A549 (cell line): ENCODE measurements around the gene RBM26. TPM values are rescaled to one million over a fixed set of nuclear protein-coding genes. Genes with fewer than 3 reads are reported as not detected.

Experiments used
- ATAC-seq, 2 experiments: fragments of 200-7000 bp in 1 of 2; fragments of >200 bp in 1 of 2; cut with Nextera tagmentation in 1 of 2; cut with Tn5 transposase in 1 of 2; 3 replicates each; pipeline versions ENCODE4 v1.8.0 to v1.9.1; 2018 to 2020; ENCODE audit warnings: mild to moderate bottlenecking in 1 of 2, moderate library complexity in 1 of 2
- CTCF ChIA-PET: fragments of 300-600 bp; sonication (Branson Sonifier 250); formaldehyde crosslinking; extraction: SDS; loops from one replicate; lab custom pipeline; 2021; ENCODE audit warnings: antibody characterized with exemption, inconsistent platforms; lab: Yijun Ruan, JAX
- POLR2A ChIA-PET: fragments of 350-600 bp; formaldehyde crosslinking; extraction: SDS; loops from one replicate; lab custom pipeline; 2021; ENCODE audit warnings: antibody characterized with exemption, inconsistent platforms; lab: Yijun Ruan, JAX
- DNase-seq, 2 experiments: peaks; one replicate each; pipeline versions ENCODE4 v3.0.0 to v3.0.0-alpha.2; 2011 to 2016; ENCODE audit warnings: low read depth in 1 of 2, low spot score in 1 of 2
- FAIRE-seq: peaks from 2 replicates; lab custom pipeline; 2011; peaks lifted over from hg19 to GRCh38; lab: Jason Lieb, UNC
- H3K27ac ChIP-seq, 2 experiments: fragments of >200 bp; sonication (Bioruptor Twin); formaldehyde crosslinking; 3 replicates each; pipeline ENCODE4 v1.5.1; 2016 to 2017
- H3K4me1 ChIP-seq: fragments of >200 bp; sonication (Bioruptor Twin); formaldehyde crosslinking; 3 replicates; pipeline ENCODE4 v1.6.1; 2016
- H3K4me2 ChIP-seq: fragments of >200 bp; sonication (Bioruptor Twin); formaldehyde crosslinking; 3 replicates; pipeline ENCODE4 v1.6.1; 2016
- H3K4me3 ChIP-seq: fragments of >200 bp; sonication (Bioruptor Twin); formaldehyde crosslinking; 3 replicates; pipeline ENCODE4 v1.5.1; 2016
- H3K9me3 ChIP-seq: fragments of >200 bp; sonication (Bioruptor Twin); formaldehyde crosslinking; 3 replicates; pipeline ENCODE4 v1.6.1; 2016
- ATOH8 ChIP-seq: fragments of 250-450 bp; sonication (Bioruptor Pico); IDR thresholded peaks from 2 replicates; pipeline ENCODE4 v1.5.0; 2020; ENCODE audit warnings: low read depth, mild to moderate bottlenecking, moderate library complexity
- BCL3 ChIP-seq: fragments of >200 bp; sonication (Bioruptor Twin); formaldehyde crosslinking; IDR thresholded peaks from 3 replicates; pipeline ENCODE4 v1.6.1; 2016
- BHLHE40 ChIP-seq: IDR thresholded peaks from 2 replicates; pipeline ENCODE4 v1.6.1; 2012; ENCODE audit warnings: low read depth, low read length, inconsistent platforms
- CEBPB ChIP-seq, 2 experiments: fragments of >200 bp in 1 of 2; sonication (Bioruptor Twin) in 1 of 2; formaldehyde crosslinking in 1 of 2; IDR thresholded peaks; 2 replicates each; pipeline ENCODE4 v1.6.1; 2012 to 2016
- CHD4 ChIP-seq: fragments of 200-600 bp; sonication (generic); IDR thresholded peaks from 2 replicates; pipeline ENCODE4 v1.6.1; 2016; ENCODE audit warnings: antibody characterized with exemption, mild to moderate bottlenecking, borderline replicate concordance
- ESRRA ChIP-seq: fragments of 150-350 bp; IDR thresholded peaks from 2 replicates; pipeline ENCODE4 v1.6.1; 2014; ENCODE audit warnings: mild to moderate bottlenecking, low read length, borderline replicate concordance
- FOSB ChIP-seq: fragments of 250-450 bp; sonication (Bioruptor Pico); IDR thresholded peaks from 2 replicates; pipeline ENCODE4 v1.5.0; 2020; ENCODE audit warnings: mild to moderate bottlenecking, moderate library complexity
- FOSL2 ChIP-seq, 2 experiments: fragments of 450-650 bp in 1 of 2; fragments of >200 bp in 1 of 2; sonication (Bioruptor Twin) in 1 of 2; formaldehyde crosslinking; IDR thresholded peaks; 2 replicates each; pipeline versions ENCODE4 v1.5.0 to v1.6.1; 2016 to 2020; ENCODE audit warnings: mild to moderate bottlenecking in 1 of 2, moderate library complexity in 1 of 2
- FOXS1 ChIP-seq: fragments of 250-450 bp; sonication (Bioruptor Pico); IDR thresholded peaks from 2 replicates; pipeline ENCODE4 v1.5.0; 2020; ENCODE audit warnings: mild to moderate bottlenecking, moderate library complexity
- GATA3 ChIP-seq: IDR thresholded peaks from 2 replicates; pipeline ENCODE4 v1.6.1; 2012; ENCODE audit warnings: borderline replicate concordance
- HDAC2 ChIP-seq: fragments of 200-600 bp; sonication (generic); IDR thresholded peaks from 2 replicates; pipeline ENCODE4 v1.6.1; 2016
- HEYL ChIP-seq: fragments of 250-450 bp; sonication (Bioruptor Pico); IDR thresholded peaks from 2 replicates; pipeline ENCODE4 v1.8.0; 2021; ENCODE audit warnings: mild to moderate bottlenecking, moderate library complexity
- HMGXB4 ChIP-seq: fragments of 250-450 bp; sonication (Bioruptor Pico); IDR thresholded peaks from 2 replicates; pipeline ENCODE4 v1.5.0; 2021; ENCODE audit warnings: mild to moderate bottlenecking, moderate library complexity, borderline replicate concordance
- HOXA7 ChIP-seq: fragments of 250-450 bp; sonication (Bioruptor Pico); IDR thresholded peaks from 2 replicates; pipeline ENCODE4 v1.5.0; 2020; ENCODE audit warnings: mild to moderate bottlenecking, moderate library complexity
- HOXB13 ChIP-seq: fragments of 250-450 bp; sonication (Bioruptor Pico); IDR thresholded peaks from 2 replicates; pipeline ENCODE4 v1.5.0; 2020; ENCODE audit warnings: low read depth, mild to moderate bottlenecking, moderate library complexity
- HOXB5 ChIP-seq: fragments of 250-450 bp; sonication (Bioruptor Pico); IDR thresholded peaks from 2 replicates; pipeline ENCODE4 v1.5.0; 2020; ENCODE audit warnings: mild to moderate bottlenecking, moderate library complexity
- JUN ChIP-seq, 2 experiments: fragments of >200 bp; sonication (Bioruptor Twin); formaldehyde crosslinking; IDR thresholded peaks; 2 replicates in 1 of 2; 3 replicates in 1 of 2; pipeline ENCODE4 v1.6.1; 2016 to 2017
- KDM1A ChIP-seq: fragments of 200-600 bp; sonication (generic); IDR thresholded peaks from 2 replicates; pipeline ENCODE4 v1.6.1; 2016; ENCODE audit warnings: low read depth, mild to moderate bottlenecking
- MAFK ChIP-seq: fragments of 450-650 bp; IDR thresholded peaks from 2 replicates; pipeline ENCODE4 v1.6.1; 2014; ENCODE audit not compliant: partially characterized antibody
- MAZ ChIP-seq: fragments of 150-350 bp; IDR thresholded peaks from 2 replicates; pipeline ENCODE4 v1.6.1; 2014; ENCODE audit warnings: antibody characterized with exemption, low read depth, low read length, borderline replicate concordance
- MYC ChIP-seq: IDR thresholded peaks from 2 replicates; pipeline ENCODE4 v1.6.1; 2012; ENCODE audit warnings: mild to moderate bottlenecking, inconsistent platforms, low read length, improper control_type of control experiment, borderline replicate concordance
- NFE2L2 ChIP-seq: fragments of 150-350 bp; conservative IDR thresholded peaks from 2 replicates; pipeline ENCODE4 v1.6.1; 2014; ENCODE audit warnings: low read length
- PBX3 ChIP-seq: IDR thresholded peaks from 2 replicates; pipeline ENCODE4 v1.6.1; 2012
- PHF8 ChIP-seq: fragments of 200-600 bp; sonication (generic); IDR thresholded peaks from 2 replicates; pipeline ENCODE4 v1.6.1; 2016; ENCODE audit warnings: low read depth, mild to moderate bottlenecking, antibody characterized with exemption, moderate library complexity, borderline replicate concordance
- RCOR1 ChIP-seq: fragments of 150-350 bp; IDR thresholded peaks from 2 replicates; pipeline ENCODE4 v1.6.1; 2014; ENCODE audit warnings: antibody characterized with exemption, low read length, low read depth
- RFX5 ChIP-seq: fragments of 450-650 bp; IDR thresholded peaks from 2 replicates; pipeline ENCODE4 v1.7.1; 2014; ENCODE audit warnings: antibody characterized with exemption, mild to moderate bottlenecking, moderate library complexity
- RNF2 ChIP-seq: fragments of 200-600 bp; sonication (generic); IDR thresholded peaks from 2 replicates; pipeline ENCODE4 v1.6.1; 2016; ENCODE audit warnings: low read depth, mild to moderate bottlenecking, antibody characterized with exemption, moderate library complexity, borderline replicate concordance
- SMC3 ChIP-seq: fragments of >200 bp; sonication (Bioruptor Twin); formaldehyde crosslinking; IDR thresholded peaks from 3 replicates; pipeline ENCODE4 v1.6.1; 2018; ENCODE audit warnings: inconsistent platforms
- USF2 ChIP-seq: fragments of 450-650 bp; IDR thresholded peaks from 2 replicates; pipeline ENCODE4 v1.6.1; 2014; ENCODE audit warnings: antibody characterized with exemption
- ZFP36 ChIP-seq: fragments of 450-650 bp; IDR thresholded peaks from 2 replicates; pipeline ENCODE4 v1.6.1; 2014; ENCODE audit warnings: borderline replicate concordance; ENCODE audit not compliant: partially characterized antibody
- ZSCAN20 ChIP-seq: fragments of 250-450 bp; sonication (Bioruptor Pico); IDR thresholded peaks from 2 replicates; pipeline ENCODE4 v1.8.0; 2022; ENCODE audit warnings: mild to moderate bottlenecking, moderate library complexity
- WGBS: methylation state at CpG from one replicate; pipeline ENCODE4 v1.1.6; 2017; ENCODE audit errors: missing lambda C conversion rate; 5-methylcytosine and 5-hydroxymethylcytosine counted together
- polyA plus RNA-seq, 4 experiments: library from polyadenylated mRNA; depleted of rRNA in 3 of 4; stranded (reverse); fragments of >200 nt; fragmentation: RNase III in 1 of 4; extraction: RNeasy Plus Mini Kit Qiagen cat#74134 plus additional on column Dnase treatment in 1 of 4; gene quantifications; 2 replicates in 3 of 4; 3 replicates in 1 of 4; pipeline ENCODE4 v1.2.3, GENCODE V29; 2011 to 2017

The RBM26 gene
- polyA plus RNA-seq, 2 of the 4 experiments (the other 2 are of a cell fraction), result 29.5 to 29.7 TPM

GRCh38 chr13:79439275-79439674 is 33.2 kb upstream of the RBM26 start:
- H3K4me2 ChIP-seq, result no peak overlapping the region
- no peaks in the 10 kb centered on the region for H3K9me3 ChIP-seq
- H3K4me3 ChIP-seq, result no peak overlapping the region
- ChIA-PET CTCF (interaction anchor here (1.5 kb wide), 1 partner anchor 15 kb away, joined by 3 read pairs; no protein-coding TSS in a partner anchor), POLR2A (no interaction called here)
- FAIRE-seq, result no peak
- TF ChIP-seq RNF2 (no peak), ZSCAN20 (CRISPR knock-in tag) (no peak), NFE2L2 (no peak), HOXA7 (no peak), FOXS1 (CRISPR knock-in tag) (no peak), CEBPB (IDR thresholded peaks at IDR 0.05) (no peak), HDAC2 (no peak), ATOH8 (CRISPR knock-in tag) (no peak), PHF8 (no peak), RCOR1 (no peak), BCL3 (no peak), HEYL (CRISPR knock-in tag) (no peak), HOXB13 (no peak), RFX5 (no peak), ZFP36 (no peak), SMC3 (no peak), ESRRA (no peak), HOXB5 (CRISPR knock-in tag) (no peak)
- 91% methylated on average over 1 of the region's 1 CpG for WGBS
- DNase-seq, result no peak
- H3K27ac ChIP-seq, result no peak overlapping the region
- H3K4me1 ChIP-seq, result peaks cover 20% of the 10 kb centered on the region; the same call in 2 of the 3 replicates
- ATAC-seq, result no peak

DNA sequence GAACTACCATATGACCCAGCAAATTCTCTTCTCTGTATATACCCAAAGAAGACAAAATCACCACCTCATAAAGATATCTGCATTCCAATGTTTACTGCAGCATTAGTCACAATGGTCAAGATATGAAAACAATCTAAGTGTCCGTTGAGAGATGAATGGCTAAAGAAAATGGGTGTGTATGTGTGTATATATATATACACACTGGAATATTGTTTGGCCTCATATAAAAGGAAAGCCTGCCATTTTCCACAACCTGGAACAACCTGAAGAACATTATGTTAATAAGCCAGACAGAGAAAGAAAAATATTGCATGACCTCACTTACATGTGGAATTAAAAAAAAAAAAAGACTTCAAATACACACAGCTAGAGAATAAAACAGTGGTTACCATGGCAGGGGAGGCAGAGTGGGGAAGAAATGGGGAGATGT is 29.5 kb upstream of the RBM26 start:
- Histone ChIP-seq H3K9me3 (no peaks in the 10 kb centered on the region), H3K27ac (no peak overlapping the region), H3K4me3 (no peak overlapping the region), H3K4me2 (peak overlapping the region; percentile 37; the same call in 2 of the 3 replicates), H3K4me1 (peaks cover 7% of the 10 kb centered on the region; the same call in 1 of the 3 replicates)
- peak in 1 of 2 experiments; percentile 73; a peak in 3 of 6 replicates for ATAC-seq
- FAIRE-seq, result no peak
- DNase-seq, result peak in 1 of 2 experiments; percentile 35
- TF ChIP-seq JUN (IDR thresholded peaks at IDR 0.05) (no peak), CHD4 (no peak), FOSL2 (IDR thresholded peaks at IDR 0.05) (no peak), FOSL2 (CRISPR knock-in tag; IDR thresholded peaks at IDR 0.05) (no peak), SMC3 (no peak), PBX3 (no peak), ATOH8 (CRISPR knock-in tag) (no peak), MAZ (no peak), NFE2L2 (no peak), HMGXB4 (CRISPR knock-in tag) (no peak), KDM1A (no peak), RFX5 (no peak), MAFK (no peak), GATA3 (no peak), HOXB5 (CRISPR knock-in tag) (no peak), BHLHE40 (no peak), USF2 (no peak), MYC (no peak), FOSB (CRISPR knock-in tag) (no peak)
- POLR2A ChIA-PET, result no interaction called here
- 4% methylated on average over 1 of the region's 1 CpG for WGBS
- CTCF ChIA-PET, result interaction anchor here (0.6 to 1.2 kb wide), 2 partner anchors 27 to 544 kb away, joined by 3 read pairs; no protein-coding TSS in a partner anchor
